GM21528 (cell line): Measurements from ENCODE around the gene LACTBL1.
"Not testable (repeated sequence)": the region's sequence is repeated elsewhere in the genome, so short reads cannot be mapped to it uniquely, and the experiment has no call there.

ENCODE experiments used
- ATAC-seq: cut with Tn5 transposase; IDR thresholded peaks from one replicate; pipeline ENCODE4 v1.9.1; 2021; ENCODE audit warnings: mild to moderate bottlenecking, moderate library complexity; ENCODE audit not compliant: unreplicated experiment, low FRiP score

The LACTBL1 gene

DNA sequence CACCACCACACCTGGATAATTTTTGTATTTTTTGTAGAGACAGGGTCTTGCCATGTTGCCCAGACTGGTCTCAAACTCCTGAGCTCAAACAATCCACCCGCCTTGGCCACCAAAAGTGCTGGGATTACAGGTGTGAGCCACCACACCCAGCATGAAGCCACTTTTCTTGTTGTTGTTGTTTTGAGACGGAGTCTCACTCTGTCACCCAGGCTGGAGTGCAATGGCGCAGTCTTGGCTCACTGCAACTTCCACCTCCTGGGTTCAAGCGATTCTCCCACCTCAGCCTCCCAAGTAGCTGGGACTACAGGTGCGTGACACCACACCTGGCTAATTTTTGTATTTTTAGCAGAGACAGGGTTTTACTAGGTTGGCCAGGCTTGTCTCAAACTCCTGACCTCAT lies 27.5 kb downstream of the LACTBL1 start:
- ATAC-seq: not testable (repeated sequence)

DNA sequence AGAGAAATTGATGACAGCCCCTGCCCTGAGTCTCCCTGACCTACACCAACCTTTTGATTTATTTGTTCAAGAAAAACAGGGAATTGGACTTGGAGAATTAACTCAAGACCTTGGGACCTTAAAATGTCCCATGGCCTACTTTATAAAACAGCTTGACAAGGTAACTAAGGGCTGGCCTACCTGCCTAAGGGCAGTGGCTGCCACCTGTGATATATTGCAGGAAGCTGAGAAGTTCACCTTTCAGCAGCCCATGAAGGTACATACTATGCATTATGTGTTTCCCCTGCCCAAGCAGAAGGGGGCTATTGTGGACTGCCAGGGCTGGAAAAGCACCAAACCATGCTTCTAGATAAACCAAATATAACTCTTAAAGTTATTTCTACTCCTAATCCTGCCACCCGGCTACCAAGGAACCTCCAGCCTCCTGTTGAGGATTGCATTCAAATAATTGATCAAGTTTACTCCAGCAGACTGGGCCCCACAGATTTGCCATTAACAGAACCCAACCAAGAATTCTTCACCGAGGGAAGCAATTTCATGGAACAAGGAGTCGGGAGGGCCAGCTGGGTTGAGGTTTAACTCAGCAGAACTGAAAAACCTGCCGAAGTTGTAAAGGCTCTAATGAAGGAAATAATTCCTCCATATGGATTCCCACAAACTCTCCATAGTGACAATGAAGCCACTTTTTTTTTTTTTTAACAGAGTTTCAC lies 28.2 kb downstream of the LACTBL1 start:
- ATAC-seq: no peak

DNA sequence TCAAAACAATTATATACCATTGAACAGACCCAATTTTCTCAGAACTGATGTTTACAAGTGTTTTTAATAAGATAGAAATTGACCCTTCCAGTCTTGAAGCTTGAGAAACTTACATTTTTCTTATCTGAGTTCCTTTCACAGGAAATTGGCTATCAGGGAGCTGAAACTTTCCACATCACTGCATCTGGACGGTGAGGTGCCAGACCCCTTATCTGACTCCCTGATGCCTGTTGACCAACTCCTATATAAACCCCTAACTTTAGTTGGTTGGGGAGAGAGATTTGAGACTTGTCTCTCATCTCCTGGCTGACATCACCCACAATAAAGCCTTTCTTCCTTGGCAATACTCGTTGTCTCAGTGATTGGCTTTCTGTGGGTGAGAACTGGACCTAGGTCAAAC lies 31.4 kb downstream of the LACTBL1 start:
- ATAC-seq: no peak

DNA sequence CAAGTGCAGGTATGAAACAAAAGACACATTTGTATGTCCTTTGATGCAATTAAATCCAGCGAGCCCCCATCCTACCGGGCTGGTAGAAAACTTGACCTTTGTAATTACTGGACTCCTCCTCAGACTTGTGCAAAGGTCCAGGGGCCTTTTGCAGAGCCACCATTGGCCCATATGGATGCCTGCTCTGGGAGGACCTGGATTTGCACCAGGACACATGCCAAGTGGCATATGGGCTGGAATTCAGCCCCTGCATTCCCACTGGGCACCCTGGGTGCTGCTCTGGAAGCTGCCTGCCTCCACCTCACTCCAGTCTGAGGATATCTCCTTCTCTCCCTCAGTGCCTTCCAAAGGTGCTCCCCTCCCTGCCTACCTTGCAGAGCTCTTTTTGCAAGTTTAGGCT lies 36.0 kb downstream of the LACTBL1 start:
- ATAC-seq: no peak

DNA sequence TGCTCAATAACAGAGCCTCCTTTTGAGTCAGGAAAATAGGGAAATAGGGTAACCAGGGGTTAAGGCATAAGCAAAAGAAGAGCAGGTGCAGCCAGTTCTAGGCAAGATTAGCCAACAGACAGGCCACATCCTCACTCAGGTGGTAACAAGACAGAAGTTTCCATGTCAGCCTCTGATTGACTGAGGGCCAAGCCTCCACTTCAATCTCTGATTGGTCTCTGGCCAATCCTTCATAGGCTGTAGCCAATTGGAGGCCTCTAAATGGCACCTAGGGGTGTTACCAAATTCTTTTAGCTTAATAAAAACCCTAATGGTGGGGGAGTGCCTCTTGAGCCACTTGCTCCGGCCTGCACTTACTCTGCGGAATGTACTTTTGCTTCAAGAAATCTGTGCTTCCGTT lies 37.2 kb downstream of the LACTBL1 start:
- ATAC-seq: no peak

DNA sequence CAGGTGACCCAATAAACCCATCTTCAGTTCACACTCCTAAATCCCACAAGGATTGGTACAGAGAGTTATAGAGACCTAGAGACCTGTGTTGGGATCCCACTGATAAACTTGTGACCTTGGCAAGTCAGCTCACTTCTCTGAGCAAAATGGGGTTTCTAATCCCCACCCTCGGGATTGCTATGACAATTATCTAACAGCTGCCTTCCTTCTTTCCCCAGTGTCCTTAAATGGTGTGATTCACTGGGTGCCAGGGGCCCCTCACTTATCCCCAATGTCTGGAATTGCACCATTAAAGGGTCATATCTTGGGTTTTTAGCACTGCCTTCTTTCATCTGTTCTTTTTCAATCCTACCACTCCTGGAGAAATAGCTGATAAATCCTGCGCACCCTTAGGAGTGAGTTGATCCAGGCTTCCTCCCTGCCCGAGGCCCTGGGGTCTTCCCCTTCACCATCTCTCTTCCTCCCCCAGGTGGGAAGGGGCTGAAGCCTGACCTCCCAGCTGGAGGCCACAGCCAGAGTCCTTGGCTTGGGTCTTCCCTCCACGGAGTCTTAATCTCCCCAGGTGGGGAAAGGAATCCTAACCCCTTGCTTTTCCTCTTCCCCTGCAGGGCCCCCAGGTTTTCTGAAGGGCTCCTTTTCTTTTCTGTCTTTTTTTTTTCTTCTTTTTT lies 39.7 kb downstream of the LACTBL1 start:
- no peak for ATAC-seq

DNA sequence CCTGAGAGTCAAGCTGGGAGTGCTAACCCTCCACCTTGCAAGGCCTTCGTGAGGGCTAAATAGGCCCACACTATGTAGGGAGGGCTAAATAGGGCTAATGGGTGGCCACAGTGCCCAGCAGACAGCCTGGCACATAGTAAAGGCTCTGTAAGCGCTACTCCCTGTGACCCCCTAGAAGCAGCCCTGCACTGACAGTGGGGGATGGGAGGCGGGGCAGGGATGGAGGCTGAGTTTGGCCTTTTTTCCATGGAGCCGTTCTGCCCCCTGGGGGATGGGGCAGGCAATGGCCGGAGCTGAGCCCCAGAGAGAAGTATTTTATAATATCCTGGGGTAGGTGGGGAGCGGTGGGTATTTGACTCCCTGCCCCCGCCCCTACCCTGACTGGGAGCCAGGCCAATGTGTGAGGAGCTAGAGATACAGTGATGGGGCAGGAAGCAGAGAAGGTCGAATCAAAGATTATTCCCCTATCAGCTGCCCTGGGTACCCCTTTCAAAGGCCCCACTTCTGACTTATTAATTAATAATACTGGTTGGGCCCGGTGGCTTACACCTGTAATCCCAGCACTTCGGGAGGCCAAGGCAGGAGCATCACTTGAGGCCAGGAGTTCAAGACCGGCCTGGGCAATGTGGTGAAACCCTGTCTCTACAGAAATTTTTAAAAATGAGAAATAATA lies 42.3 kb downstream of the LACTBL1 start:
- no peak for ATAC-seq

DNA sequence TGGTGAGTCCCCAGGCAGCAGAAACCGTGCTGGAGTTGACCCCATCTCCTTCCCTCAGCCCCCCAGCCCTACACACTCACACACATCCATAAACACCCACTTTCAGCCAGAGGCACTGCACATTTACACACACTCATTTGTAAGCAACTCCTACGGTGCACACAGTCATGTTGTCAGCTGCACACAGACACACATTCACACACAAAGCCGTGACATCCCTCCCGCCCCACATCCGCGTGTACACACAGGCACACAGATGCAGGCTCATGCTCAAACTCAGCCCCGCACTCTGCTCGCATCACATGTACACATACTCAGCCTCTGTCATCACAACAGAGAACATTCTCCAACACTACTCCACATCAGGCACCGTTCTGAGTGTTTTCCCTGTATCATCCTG lies 47.6 kb downstream of the LACTBL1 start:
- ATAC-seq: no peak

DNA sequence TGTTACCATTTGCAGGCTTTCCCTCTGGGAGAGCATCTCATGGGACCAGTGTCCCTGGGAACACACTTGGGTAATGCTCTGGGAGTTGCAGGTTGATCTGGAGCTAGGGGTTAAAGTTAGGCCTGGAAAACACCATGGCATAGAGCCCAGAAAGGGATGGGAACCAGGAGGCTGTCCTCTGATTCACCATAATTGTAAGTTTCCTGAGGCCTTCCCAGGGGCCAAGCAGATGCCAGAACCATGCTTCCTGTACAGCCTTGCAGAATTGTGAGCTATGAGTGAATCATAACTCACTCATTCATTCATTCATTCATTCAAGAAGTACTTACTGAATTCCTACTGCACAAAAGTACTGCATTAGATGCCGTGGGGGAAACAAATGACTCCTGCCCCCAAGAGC lies 50.0 kb downstream of the LACTBL1 start:
- no peak for ATAC-seq

DNA sequence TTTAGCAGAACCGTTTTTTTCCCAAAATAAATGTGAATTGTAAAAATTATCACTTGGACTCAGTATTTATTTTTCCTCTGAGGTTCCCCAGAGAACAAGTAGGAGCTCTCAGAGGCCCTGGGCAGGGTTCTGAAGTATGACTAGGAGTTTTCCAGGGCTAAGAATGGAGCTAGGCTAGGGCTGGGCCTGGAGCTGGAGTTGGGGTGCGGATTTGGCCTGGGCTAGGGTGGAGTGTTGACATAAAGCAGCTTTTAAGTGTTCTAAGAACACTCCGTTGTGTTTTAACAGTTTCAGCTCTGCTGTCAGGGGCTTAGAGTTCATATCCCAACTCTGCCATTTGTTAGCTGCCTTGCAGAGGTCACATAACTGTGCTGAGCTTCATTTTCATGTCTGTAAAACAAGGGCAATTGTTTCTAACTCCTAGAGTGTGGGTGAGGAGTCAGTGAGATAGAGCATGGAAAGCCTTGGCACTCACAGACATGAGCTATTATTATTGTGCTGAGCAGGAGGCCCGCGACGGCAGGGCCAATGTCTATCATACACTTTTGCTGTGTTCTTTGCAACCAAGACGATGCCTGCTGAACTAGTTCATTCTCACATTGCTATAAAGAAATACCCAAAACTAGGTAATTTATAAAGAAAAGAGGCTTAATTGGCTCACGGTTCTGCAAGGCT lies 51.1 kb downstream of the LACTBL1 start:
- ATAC-seq: no peak

DNA sequence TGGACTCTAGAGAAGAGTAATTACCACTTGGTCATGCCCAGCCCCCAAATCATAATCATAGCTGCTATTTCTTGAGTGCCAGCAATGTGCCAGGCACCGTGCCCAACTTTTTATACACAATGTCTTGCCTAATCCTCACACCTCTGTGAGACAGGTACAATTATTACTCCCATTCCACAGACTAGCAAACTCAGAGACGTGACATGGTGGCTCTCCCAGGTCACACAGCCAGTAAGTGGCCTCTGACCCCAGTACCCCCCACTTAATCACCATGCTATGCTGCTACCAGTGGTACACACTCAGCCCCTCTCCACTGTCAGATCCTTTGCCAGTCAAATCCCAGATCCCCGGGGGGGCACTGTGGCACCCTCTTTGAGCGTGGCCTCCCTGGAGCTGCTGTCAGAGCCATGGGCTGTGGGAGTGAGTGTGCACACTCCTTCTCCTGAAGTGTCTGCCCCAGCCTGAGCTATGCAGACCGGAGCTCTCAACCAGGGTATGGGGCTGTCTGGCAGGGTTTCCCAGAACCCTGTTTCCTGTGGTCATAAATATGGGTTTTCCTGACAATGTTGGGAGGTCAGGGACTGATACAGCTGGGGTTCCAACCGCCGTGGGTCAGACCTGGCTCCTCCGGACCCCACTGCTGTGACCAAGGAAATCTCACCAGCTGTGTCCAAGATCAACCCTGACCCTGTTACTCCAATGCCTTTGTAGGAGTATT lies 51.8 kb downstream of the LACTBL1 start:
- ATAC-seq: no peak

DNA sequence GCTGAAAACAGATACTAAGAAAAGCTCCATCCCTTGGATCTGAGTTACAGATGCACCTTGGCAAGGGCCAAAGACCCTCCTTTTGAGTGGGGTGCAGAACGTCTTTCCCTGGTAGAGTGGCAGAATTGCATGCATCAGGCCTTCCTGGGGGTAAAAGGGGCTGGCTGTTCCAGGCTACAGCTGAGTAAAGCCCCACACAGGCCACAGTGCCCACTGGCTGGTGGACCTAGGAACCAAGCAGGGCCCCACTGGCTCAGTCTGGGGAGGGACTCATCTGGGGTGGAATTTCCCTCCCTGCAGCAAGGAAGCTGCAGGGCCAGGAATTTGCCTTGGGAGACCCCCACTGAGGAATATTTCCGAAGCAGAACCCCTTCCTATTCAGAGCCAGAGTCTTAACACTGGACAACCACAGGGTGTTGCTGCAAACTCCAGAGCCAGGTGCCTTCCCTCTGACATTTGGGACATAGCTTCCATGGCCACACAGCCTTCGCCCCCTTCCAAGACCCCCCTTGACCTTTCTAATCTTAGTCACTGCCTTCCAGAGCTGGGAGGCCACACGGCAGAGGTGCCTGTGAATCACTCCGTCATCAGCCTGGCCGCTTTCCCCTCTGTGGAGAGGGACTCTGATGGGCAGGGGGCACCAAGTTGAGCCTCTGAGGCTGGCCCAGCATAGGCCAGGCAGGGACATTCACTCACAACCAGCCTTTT lies 52.5 kb downstream of the LACTBL1 start:
- no peak for ATAC-seq

DNA sequence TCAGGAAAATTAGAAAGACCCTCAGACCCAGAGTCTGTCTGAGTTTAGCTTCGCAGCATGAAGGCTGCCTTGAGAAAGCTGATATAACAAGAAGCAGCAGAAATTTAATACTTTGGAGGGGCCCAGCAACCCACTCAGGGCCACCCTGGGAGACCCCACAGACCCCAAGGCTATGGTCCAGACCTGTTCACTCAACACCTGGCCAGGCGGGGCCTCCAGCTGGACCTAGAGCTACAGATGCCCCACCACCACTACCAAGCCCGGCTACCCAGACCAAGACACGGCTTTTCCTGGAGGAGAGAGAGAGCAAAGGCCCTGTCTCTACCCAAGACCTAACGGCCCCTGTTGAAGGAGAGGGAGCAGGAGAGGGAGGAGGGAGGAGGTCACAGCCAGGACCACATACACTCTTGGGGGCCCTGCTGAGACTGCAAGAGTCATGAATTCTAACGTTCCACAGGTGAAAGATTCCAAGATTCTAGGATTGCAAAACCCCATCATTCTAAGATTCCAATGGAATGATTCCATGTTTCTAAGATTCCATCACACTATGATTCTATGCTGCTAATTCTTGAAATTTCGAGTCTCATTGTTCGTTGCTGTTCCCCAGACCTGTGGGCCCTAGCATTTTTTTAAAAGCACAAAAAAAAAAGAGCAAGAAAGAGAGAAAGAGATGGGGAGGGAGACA lies 53.2 kb downstream of the LACTBL1 start:
- ATAC-seq: no peak

DNA sequence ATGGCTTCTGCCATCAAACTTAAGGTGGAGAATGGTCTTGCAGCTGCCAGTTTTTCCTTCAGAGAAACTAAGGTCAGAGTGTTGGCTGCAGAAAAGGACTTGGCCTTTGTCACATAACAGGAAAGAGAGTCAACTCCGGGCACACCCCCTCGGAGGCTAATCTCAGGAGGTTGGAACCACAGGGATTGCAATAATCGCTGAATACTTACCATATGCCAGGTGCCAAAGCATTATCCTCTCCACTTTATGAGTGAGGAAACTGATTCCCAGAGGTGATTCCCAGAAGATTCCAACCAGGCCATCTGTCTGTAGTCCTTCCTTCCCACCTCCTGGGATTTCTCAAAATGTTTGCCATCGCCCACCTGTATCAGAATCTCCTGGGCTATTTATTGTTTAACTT lies 54.0 kb downstream of the LACTBL1 start:
- no peak for ATAC-seq

DNA sequence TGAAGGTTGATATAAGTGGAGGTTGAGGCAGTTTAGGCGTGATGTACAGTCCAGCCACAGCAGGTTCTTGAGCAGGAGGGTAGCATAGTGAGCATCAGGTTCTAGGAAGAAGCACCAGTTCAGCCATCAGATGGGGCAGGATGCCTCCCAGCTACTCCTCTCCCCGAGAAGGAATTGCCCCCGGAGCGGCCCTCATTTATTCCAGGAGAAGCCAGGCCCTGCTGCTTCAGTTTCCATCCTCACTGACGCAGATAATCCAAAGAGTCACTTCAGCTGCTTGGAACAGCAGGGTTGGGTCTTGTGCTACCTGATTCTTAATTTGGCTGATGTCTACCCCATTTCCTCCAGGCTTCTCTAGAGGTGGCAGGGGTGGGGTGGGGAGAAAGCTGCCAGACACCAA lies 54.7 kb downstream of the LACTBL1 start:
- ATAC-seq: no peak

DNA sequence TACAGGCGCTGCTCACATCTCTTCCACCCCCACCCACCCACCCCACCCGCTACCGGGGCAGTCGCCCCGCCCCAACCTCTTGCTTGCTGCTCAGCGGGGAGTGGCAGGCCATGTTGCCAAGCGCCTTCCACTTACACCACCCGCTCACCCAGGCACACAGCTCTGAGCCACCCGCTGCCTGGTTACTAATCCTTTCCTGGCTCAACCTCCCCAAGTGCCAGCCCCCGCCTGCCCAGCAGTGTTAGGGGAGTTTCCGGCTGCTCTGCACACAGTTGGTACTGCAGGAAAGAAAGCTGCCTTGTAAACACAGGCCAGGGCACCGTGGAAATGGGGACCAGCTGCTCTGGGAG lies 56.2 kb downstream of the LACTBL1 start:
- ATAC-seq: no peak

DNA sequence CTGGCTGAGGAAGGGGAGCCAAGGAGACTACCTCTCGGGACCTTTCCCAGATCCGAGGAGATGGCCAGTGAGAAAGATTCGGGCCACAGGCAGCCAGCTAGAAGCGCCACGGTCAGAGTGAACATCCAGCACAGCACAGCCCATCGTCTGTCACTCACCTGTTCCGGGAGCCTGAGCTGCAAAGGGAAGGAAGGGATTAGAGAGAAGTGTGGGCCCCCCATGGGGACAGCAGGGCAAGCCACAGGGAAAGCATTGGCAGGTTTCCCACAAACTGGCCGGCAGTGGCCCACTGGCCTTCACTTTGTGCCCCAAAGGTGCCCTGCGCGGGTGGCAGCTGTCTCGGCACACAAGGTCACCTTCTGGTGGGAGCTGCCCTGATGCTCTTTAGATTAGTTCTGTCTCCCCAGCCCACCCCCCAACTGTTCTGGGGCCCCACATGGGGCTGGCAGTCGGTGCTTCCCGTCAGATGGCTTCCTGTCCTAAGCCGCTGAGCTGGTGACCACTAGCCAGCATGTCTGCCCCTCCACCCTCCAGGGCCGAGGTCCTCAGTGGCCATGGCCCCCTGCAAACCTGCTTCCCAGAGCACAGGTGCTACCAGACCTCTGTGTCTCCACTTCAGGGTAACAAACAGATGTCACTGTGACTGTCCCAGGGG lies 56.7 kb downstream of the LACTBL1 start:
- ATAC-seq: no peak

DNA sequence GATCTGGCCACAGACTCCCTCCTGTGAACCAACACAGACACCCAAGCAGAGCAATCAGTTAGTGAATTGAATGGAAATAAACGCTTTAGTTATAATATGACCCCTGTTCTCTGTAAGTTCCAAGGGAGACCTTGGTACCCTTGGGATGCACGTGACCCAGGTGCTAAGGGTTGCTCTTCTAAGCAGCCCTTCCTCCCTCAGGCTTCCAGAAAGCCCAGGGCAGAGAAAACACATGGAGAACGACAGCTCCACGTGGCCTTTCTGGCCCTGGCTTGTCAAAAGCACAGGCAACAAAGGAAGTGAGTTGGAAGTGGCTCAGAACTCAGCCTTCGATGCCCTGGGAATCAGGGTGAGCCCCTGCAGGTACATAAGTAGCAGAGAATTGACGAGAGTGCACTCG lies 57.4 kb downstream of the LACTBL1 start:
- no peak for ATAC-seq

DNA sequence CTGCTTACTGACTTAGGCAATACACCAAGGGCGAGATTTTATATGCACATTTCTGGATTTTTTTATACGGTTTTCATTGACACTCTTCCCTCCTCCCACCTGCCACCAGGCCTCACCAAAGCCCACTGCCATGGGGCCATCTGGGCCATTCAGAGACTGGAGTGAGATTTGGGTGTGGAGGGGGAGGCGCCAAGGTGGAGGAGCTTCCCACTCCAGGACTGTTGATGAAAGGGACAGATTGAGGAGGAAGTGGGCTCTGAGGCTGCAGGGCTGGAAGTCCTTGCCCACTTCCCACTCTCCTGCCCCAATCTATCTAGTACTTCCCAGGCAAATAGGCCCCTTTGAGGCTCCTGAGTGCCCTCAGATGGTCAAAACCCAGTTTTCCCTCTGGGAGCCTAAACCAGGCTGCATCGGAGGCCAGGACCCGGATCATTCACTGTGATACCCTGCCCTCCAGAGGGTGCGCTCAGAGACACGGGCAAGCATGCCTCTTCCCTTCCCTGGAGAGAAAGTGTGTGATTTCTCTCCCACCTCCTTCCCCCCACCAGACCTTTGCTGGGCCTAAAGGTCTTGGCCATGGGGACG lies 57.9 kb downstream of the LACTBL1 start:
- no peak for ATAC-seq
